Keratinocyte (primary cell): Measurements from ENCODE around the gene DBNDD1. TPM values are rescaled to one million over a fixed set of nuclear protein-coding genes. Genes with fewer than 3 reads are reported as not detected.

ENCODE experiments used
- DNase-seq: peaks from one replicate; pipeline ENCODE4 v3.0.0-alpha.2; 2011; ENCODE audit warnings: low read depth, missing footprints, low spot score
- FAIRE-seq: peaks from 2 replicates; lab custom pipeline; 2011; peaks lifted over from hg19 to GRCh38; lab: Jason Lieb, UNC
- H2AFZ ChIP-seq: 2 replicates; pipeline ENCODE4 v1.6.0; 2012; ENCODE audit warnings: low read length, control low read depth, inconsistent platforms; ENCODE audit not compliant: control insufficient read depth
- H3K27ac ChIP-seq: 2 replicates; pipeline ENCODE4 v1.5.1; 2011; ENCODE audit warnings: low read length; ENCODE audit not compliant: control insufficient read depth, insufficient read depth
- H3K27me3 ChIP-seq: 3 replicates; pipeline ENCODE4 v1.6.0; 2011; ENCODE audit warnings: low read length; ENCODE audit not compliant: control insufficient read depth, insufficient read depth; ENCODE audit errors: extremely low read depth
- H3K36me3 ChIP-seq, 2 experiments: 2 replicates in 1 of 2; 3 replicates in 1 of 2; pipeline ENCODE4 v1.5.1; 2011; ENCODE audit warnings: low read length in 2 of 2, mild to moderate bottlenecking in 1 of 2; ENCODE audit not compliant: control insufficient read depth in 2 of 2, insufficient read depth in 2 of 2; ENCODE audit errors: extremely low read depth in 1 of 2
- H3K4me1 ChIP-seq: 3 replicates; pipeline ENCODE4 v1.5.1; 2011; ENCODE audit warnings: low read length; ENCODE audit not compliant: control insufficient read depth, insufficient read depth; ENCODE audit errors: extremely low read depth
- H3K4me2 ChIP-seq: 3 replicates; pipeline ENCODE4 v1.6.0; 2011; ENCODE audit warnings: low read depth, low read length; ENCODE audit not compliant: control insufficient read depth, insufficient read depth; ENCODE audit errors: extremely low read depth
- H3K4me3 ChIP-seq, 3 experiments: fragments of 200-600 bp in 1 of 3; sonication (generic) in 1 of 3; 2 replicates in 2 of 3; 3 replicates in 1 of 3; pipeline ENCODE4 v1.5.1; 2011 to 2016; ENCODE audit warnings: low read length in 3 of 3, mild to moderate bottlenecking in 3 of 3, control low read depth in 2 of 3, inconsistent platforms in 1 of 3, low read depth in 1 of 3, mixed read lengths in 1 of 3, mixed run types in 1 of 3, moderate library complexity in 1 of 3; ENCODE audit not compliant: control insufficient read depth in 2 of 3, insufficient read depth in 2 of 3; ENCODE audit errors: extremely low read depth in 1 of 3
- H3K79me2 ChIP-seq: 2 replicates; pipeline ENCODE4 v1.6.0; 2012; ENCODE audit warnings: low read length; ENCODE audit not compliant: control insufficient read depth, insufficient read depth
- H3K9ac ChIP-seq: 3 replicates; pipeline ENCODE4 v1.6.0; 2011; ENCODE audit warnings: low read length; ENCODE audit not compliant: control insufficient read depth, insufficient read depth; ENCODE audit errors: extremely low read depth
- H3K9me1 ChIP-seq: 3 replicates; pipeline ENCODE4 v1.6.0; 2011; ENCODE audit warnings: low read length; ENCODE audit not compliant: control insufficient read depth, insufficient read depth; ENCODE audit errors: extremely low read depth
- H3K9me3 ChIP-seq: 2 replicates; pipeline ENCODE4 v1.5.1; 2012; ENCODE audit warnings: low read depth, low read length; ENCODE audit not compliant: control insufficient read depth
- H4K20me1 ChIP-seq: 3 replicates; pipeline ENCODE4 v1.6.0; 2011; ENCODE audit warnings: low read length; ENCODE audit not compliant: control insufficient read depth, insufficient read depth; ENCODE audit errors: extremely low read depth
- CTCF ChIP-seq, 3 experiments: IDR thresholded peaks in 1 of 3; conservative IDR thresholded peaks in 1 of 3; optimal IDR thresholded peaks in 1 of 3; 2 replicates in 2 of 3; 3 replicates in 1 of 3; pipeline versions ENCODE3 to v1.5.1; 2011; ENCODE audit warnings: low read length in 3 of 3, mild to moderate bottlenecking in 3 of 3, moderate library complexity in 2 of 3, control low read depth in 1 of 3, inconsistent platforms in 1 of 3; ENCODE audit not compliant: insufficient read depth in 2 of 3; ENCODE audit errors: extremely low read depth in 1 of 3
- EZH2 ChIP-seq: IDR thresholded peaks from one replicate; pipeline ENCODE4 v1.6.1; 2012; ENCODE audit warnings: inconsistent platforms, mild to moderate bottlenecking, low read length, moderate library complexity
- dilution Hi-C: fragments of 300-500 bp; cut with MboI; formaldehyde crosslinking; loops from one replicate; pipeline ENCODE4 v1.7.0; 2020; ENCODE audit warnings: low sequenced_read_pairs; ENCODE audit not compliant: extremely low pct_ligation_motif_present
- polyA plus RNA-seq, 5 experiments: library from polyadenylated mRNA; depleted of rRNA in 3 of 5; stranded (reverse) in 3 of 5; stranded (forward) in 1 of 5; unstranded in 1 of 5; fragments of >200 nt; gene quantifications; 1 replicate in 1 of 5; 2 replicates in 3 of 5; 3 replicates in 1 of 5; pipeline versions ENCODE4 v1.2.1 to v1.2.3, GENCODE V29; 2011 to 2012; ENCODE audit warnings: missing spikeins in 2 of 5, low read depth in 1 of 5, low replicate concordance in 1 of 5

The DBNDD1 gene
- polyA plus RNA-seq, 1 donor (not counting 4 experiments of a cell fraction or from before 2014, with no cell fraction given): 1.7 TPM

- Histone ChIP-seq H3K4me1 (no peaks in the 10 kb centered on the region), H3K4me2 (no peak overlapping the region), H4K20me1 (no peaks in the 10 kb centered on the region), H2AFZ (no peak overlapping the region), H3K27me3 (no peaks in the 10 kb centered on the region), H3K79me2 (no peaks in the 10 kb centered on the region), H3K27ac (no peak overlapping the region), H3K9ac (no peak overlapping the region), H3K9me3 (no peaks in the 10 kb centered on the region), H3K36me3 (peaks cover 5 to 9% of the 10 kb centered on the region in 2 experiments), H3K9me1 (no peaks in the 10 kb centered on the region), H3K4me3 (no peak overlapping the region)
- dilution Hi-C loops: no loop called here
- FAIRE-seq: no peak
- TF ChIP-seq EZH2 (no peak), CTCF (optimal IDR thresholded peaks at IDR 0.05 in 1 of 3, IDR thresholded peaks at IDR 0.05 in 1 of 3, conservative IDR thresholded peaks at IDR 0.05 in 1 of 3; ENCODE audit: extremely low read depth in 1 of 3, insufficient read depth in 2 of 3, low read length in 3 of 3) (no peak)
- DNase-seq: no peak
Observed at GRCh38 chr16:89965447-89966225, 53.6 kb downstream of the DBNDD1 start.

GRCh38 chr16:89964201-89964600, 55.1 kb downstream of the DBNDD1 start:
- no peaks in the 10 kb centered on the region for H3K9me3 ChIP-seq
- FAIRE-seq: no peak
- no peaks in the 10 kb centered on the region for H3K4me1 ChIP-seq
- H3K36me3 ChIP-seq: peaks cover 5 to 13% of the 10 kb centered on the region in 2 experiments
- H3K27ac ChIP-seq: no peak overlapping the region
- dilution Hi-C loops: no loop called here
- H3K79me2 ChIP-seq: no peaks in the 10 kb centered on the region
- no peak overlapping the region for H3K4me2 ChIP-seq
- H3K9ac ChIP-seq: no peak overlapping the region
- no peaks in the 10 kb centered on the region for H3K9me1 ChIP-seq
- H2AFZ ChIP-seq: no peak overlapping the region
- DNase-seq: no peak
- H4K20me1 ChIP-seq: no peaks in the 10 kb centered on the region
- TF ChIP-seq CTCF (optimal IDR thresholded peaks at IDR 0.05 in 1 of 3, IDR thresholded peaks at IDR 0.05 in 1 of 3, conservative IDR thresholded peaks at IDR 0.05 in 1 of 3; ENCODE audit: extremely low read depth in 1 of 3, insufficient read depth in 2 of 3, low read length in 3 of 3) (no peak), EZH2 (no peak)
- no peaks in the 10 kb centered on the region for H3K27me3 ChIP-seq
- H3K4me3 ChIP-seq: no peak overlapping the region
